Keratinocyte (primary cell): ENCODE data around the gene BORCS5. TPM values are rescaled to one million over a fixed set of nuclear protein-coding genes. Genes with fewer than 3 reads are reported as not detected.

ENCODE experiments used
- DNase-seq: peaks from one replicate; pipeline ENCODE4 v3.0.0-alpha.2; 2011; ENCODE audit warnings: low read depth, missing footprints, low spot score
- FAIRE-seq: peaks from 2 replicates; lab custom pipeline; 2011; peaks lifted over from hg19 to GRCh38; lab: Jason Lieb, UNC
- H2AFZ ChIP-seq: 2 replicates; pipeline ENCODE4 v1.6.0; 2012; ENCODE audit warnings: low read length, control low read depth, inconsistent platforms; ENCODE audit not compliant: control insufficient read depth
- H3K27ac ChIP-seq: 2 replicates; pipeline ENCODE4 v1.5.1; 2011; ENCODE audit warnings: low read length; ENCODE audit not compliant: control insufficient read depth, insufficient read depth
- H3K27me3 ChIP-seq: 3 replicates; pipeline ENCODE4 v1.6.0; 2011; ENCODE audit warnings: low read length; ENCODE audit not compliant: control insufficient read depth, insufficient read depth; ENCODE audit errors: extremely low read depth
- H3K36me3 ChIP-seq, 2 experiments: 2 replicates in 1 of 2; 3 replicates in 1 of 2; pipeline ENCODE4 v1.5.1; 2011; ENCODE audit warnings: low read length in 2 of 2, mild to moderate bottlenecking in 1 of 2; ENCODE audit not compliant: control insufficient read depth in 2 of 2, insufficient read depth in 2 of 2; ENCODE audit errors: extremely low read depth in 1 of 2
- H3K4me1 ChIP-seq: 3 replicates; pipeline ENCODE4 v1.5.1; 2011; ENCODE audit warnings: low read length; ENCODE audit not compliant: control insufficient read depth, insufficient read depth; ENCODE audit errors: extremely low read depth
- H3K4me2 ChIP-seq: 3 replicates; pipeline ENCODE4 v1.6.0; 2011; ENCODE audit warnings: low read depth, low read length; ENCODE audit not compliant: control insufficient read depth, insufficient read depth; ENCODE audit errors: extremely low read depth
- H3K4me3 ChIP-seq, 3 experiments: fragments of 200-600 bp in 1 of 3; sonication (generic) in 1 of 3; 2 replicates in 2 of 3; 3 replicates in 1 of 3; pipeline ENCODE4 v1.5.1; 2011 to 2016; ENCODE audit warnings: low read length in 3 of 3, mild to moderate bottlenecking in 3 of 3, control low read depth in 2 of 3, inconsistent platforms in 1 of 3, low read depth in 1 of 3, mixed read lengths in 1 of 3, mixed run types in 1 of 3, moderate library complexity in 1 of 3; ENCODE audit not compliant: control insufficient read depth in 2 of 3, insufficient read depth in 2 of 3; ENCODE audit errors: extremely low read depth in 1 of 3
- H3K79me2 ChIP-seq: 2 replicates; pipeline ENCODE4 v1.6.0; 2012; ENCODE audit warnings: low read length; ENCODE audit not compliant: control insufficient read depth, insufficient read depth
- H3K9ac ChIP-seq: 3 replicates; pipeline ENCODE4 v1.6.0; 2011; ENCODE audit warnings: low read length; ENCODE audit not compliant: control insufficient read depth, insufficient read depth; ENCODE audit errors: extremely low read depth
- H3K9me1 ChIP-seq: 3 replicates; pipeline ENCODE4 v1.6.0; 2011; ENCODE audit warnings: low read length; ENCODE audit not compliant: control insufficient read depth, insufficient read depth; ENCODE audit errors: extremely low read depth
- H3K9me3 ChIP-seq: 2 replicates; pipeline ENCODE4 v1.5.1; 2012; ENCODE audit warnings: low read depth, low read length; ENCODE audit not compliant: control insufficient read depth
- H4K20me1 ChIP-seq: 3 replicates; pipeline ENCODE4 v1.6.0; 2011; ENCODE audit warnings: low read length; ENCODE audit not compliant: control insufficient read depth, insufficient read depth; ENCODE audit errors: extremely low read depth
- CTCF ChIP-seq, 3 experiments: IDR thresholded peaks in 1 of 3; conservative IDR thresholded peaks in 1 of 3; optimal IDR thresholded peaks in 1 of 3; 2 replicates in 2 of 3; 3 replicates in 1 of 3; pipeline versions ENCODE3 to v1.5.1; 2011; ENCODE audit warnings: low read length in 3 of 3, mild to moderate bottlenecking in 3 of 3, moderate library complexity in 2 of 3, control low read depth in 1 of 3, inconsistent platforms in 1 of 3; ENCODE audit not compliant: insufficient read depth in 2 of 3; ENCODE audit errors: extremely low read depth in 1 of 3
- EZH2 ChIP-seq: IDR thresholded peaks from one replicate; pipeline ENCODE4 v1.6.1; 2012; ENCODE audit warnings: inconsistent platforms, mild to moderate bottlenecking, low read length, moderate library complexity
- dilution Hi-C: fragments of 300-500 bp; cut with MboI; formaldehyde crosslinking; loops from one replicate; pipeline ENCODE4 v1.7.0; 2020; ENCODE audit warnings: low sequenced_read_pairs; ENCODE audit not compliant: extremely low pct_ligation_motif_present
- polyA plus RNA-seq, 5 experiments: library from polyadenylated mRNA; depleted of rRNA in 3 of 5; stranded (reverse) in 3 of 5; stranded (forward) in 1 of 5; unstranded in 1 of 5; fragments of >200 nt; gene quantifications; 1 replicate in 1 of 5; 2 replicates in 3 of 5; 3 replicates in 1 of 5; pipeline versions ENCODE4 v1.2.1 to v1.2.3, GENCODE V29; 2011 to 2012; ENCODE audit warnings: missing spikeins in 2 of 5, low read depth in 1 of 5, low replicate concordance in 1 of 5

BORCS5 gene
- polyA plus RNA-seq, 1 donor (not counting 4 experiments of a cell fraction or from before 2014, with no cell fraction given) = 5.4 TPM

GRCh38 chr12:12331244-12331771 is 25.6 kb upstream of the BORCS5 start:
- Histone ChIP-seq H3K27ac (no peak overlapping the region), H3K79me2 (no peaks in the 10 kb centered on the region), H4K20me1 (no peaks in the 10 kb centered on the region), H3K4me3 (no peak overlapping the region), H3K9me3 (no peaks in the 10 kb centered on the region), H3K9ac (no peak overlapping the region), H2AFZ (no peak overlapping the region), H3K9me1 (no peaks in the 10 kb centered on the region), H3K36me3 (no peaks in the 10 kb centered on the region), H3K27me3 (no peaks in the 10 kb centered on the region), H3K4me2 (no peak overlapping the region), H3K4me1 (no peaks in the 10 kb centered on the region)
- no peak for DNase-seq
- no peak for FAIRE-seq
- no peak for TF ChIP-seq CTCF (optimal IDR thresholded peaks at IDR 0.05 in 1 of 3, IDR thresholded peaks at IDR 0.05 in 1 of 3, conservative IDR thresholded peaks at IDR 0.05 in 1 of 3; ENCODE audit: extremely low read depth in 1 of 3, insufficient read depth in 2 of 3, low read length in 3 of 3)
- no peak for TF ChIP-seq EZH2
- dilution Hi-C loops = loop anchor here (25.0 kb wide), 1 partner anchor 244 kb away; no protein-coding TSS in a partner anchor

- TF ChIP-seq EZH2 = no peak
- no peak for TF ChIP-seq CTCF (optimal IDR thresholded peaks at IDR 0.05 in 1 of 3, IDR thresholded peaks at IDR 0.05 in 1 of 3, conservative IDR thresholded peaks at IDR 0.05 in 1 of 3; ENCODE audit: extremely low read depth in 1 of 3, insufficient read depth in 2 of 3, low read length in 3 of 3)
- Histone ChIP-seq H3K4me3 (no peak overlapping the region), H3K4me1 (no peaks in the 10 kb centered on the region), H3K79me2 (no peaks in the 10 kb centered on the region), H3K4me2 (no peak overlapping the region), H2AFZ (no peak overlapping the region), H3K9me3 (no peaks in the 10 kb centered on the region), H3K9me1 (no peaks in the 10 kb centered on the region), H3K27me3 (no peaks in the 10 kb centered on the region), H3K36me3 (no peaks in the 10 kb centered on the region), H4K20me1 (no peaks in the 10 kb centered on the region), H3K9ac (no peak overlapping the region), H3K27ac (no peak overlapping the region)
- FAIRE-seq (no peak), DNase-seq (no peak)
- dilution Hi-C loops = loop anchor here (25.0 kb wide), 1 partner anchor 245 kb away; no protein-coding TSS in a partner anchor
Observed at GRCh38 chr12:12331896-12332295, 25.0 kb upstream of the BORCS5 start.
